Activated T-cell treated with anti-CD3 and anti-CD28 coated beads, Interleukin-2, amount 50 U/mL, for 1 hour (primary cell): Measurements from ENCODE around the gene GABPB2.

Experiments
- DNase-seq: peaks from one replicate; pipeline ENCODE4 v3.0.0-alpha.2; 2020

Gene GABPB2

GRCh38 chr1:151070474-151071276, at the start of gene GABPB2:
TSS of gene GABPB2 (plus strand) at chr1:151070761. CDS start at chr1:151088190, 17,429 bp downstream.
- peak; percentile 86 for DNase-seq

- peak; percentile 86 for DNase-seq
Measured at GRCh38 chr1:151024540-151025146, 45.9 kb upstream of the GABPB2 start.

DNA sequence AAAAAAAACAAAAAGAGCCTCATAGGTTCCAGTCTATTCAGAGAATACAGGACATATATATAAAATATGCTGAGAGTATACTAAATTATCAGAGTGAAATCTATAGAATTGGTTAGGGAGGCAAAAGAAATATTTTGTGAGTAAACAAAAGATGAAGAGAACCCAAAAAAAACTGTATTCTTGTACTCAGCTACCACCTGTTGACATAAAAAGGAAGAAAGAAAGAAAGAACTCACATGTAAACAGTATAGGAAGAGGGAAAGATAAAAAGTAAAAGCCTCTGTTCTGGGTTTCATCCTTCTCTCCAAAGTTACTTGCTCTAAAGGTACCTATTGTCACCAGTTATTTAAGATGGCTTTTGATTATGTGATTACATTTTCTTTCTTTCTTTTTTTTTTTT, 44.1 kb upstream of the GABPB2 start:
- no peak for DNase-seq

GRCh38 chr1:151032164-151032563, 38.4 kb upstream of the GABPB2 start:
- no peak for DNase-seq

DNA sequence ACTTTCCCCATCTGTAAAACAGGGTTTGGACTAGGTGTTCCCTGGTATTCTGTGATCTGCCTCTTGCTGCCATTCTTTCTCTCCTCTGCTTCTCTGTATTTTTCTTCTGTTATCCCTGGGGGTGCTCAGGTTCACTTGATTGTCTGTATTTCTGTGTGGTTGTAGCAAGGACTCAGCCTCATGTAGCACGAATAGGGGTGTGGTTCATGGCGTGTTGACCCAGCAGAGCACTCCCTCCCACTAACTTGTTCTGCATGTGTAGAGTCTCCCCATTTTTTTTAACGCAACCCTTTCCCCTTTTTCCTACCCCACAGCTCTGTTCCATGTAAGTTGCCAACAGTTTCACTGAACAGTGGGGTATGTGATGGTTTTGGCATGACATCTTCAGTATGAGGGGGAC, 35.4 kb upstream of the GABPB2 start:
- DNase-seq, result no peak

GRCh38 chr1:151036356-151036755, 34.2 kb upstream of the GABPB2 start, which contains the start of gene BNIPL:
TSS of gene BNIPL (plus strand) at chr1:151036586. CDS start at chr1:151036726, 140 bp downstream.
- no peak for DNase-seq

DNA sequence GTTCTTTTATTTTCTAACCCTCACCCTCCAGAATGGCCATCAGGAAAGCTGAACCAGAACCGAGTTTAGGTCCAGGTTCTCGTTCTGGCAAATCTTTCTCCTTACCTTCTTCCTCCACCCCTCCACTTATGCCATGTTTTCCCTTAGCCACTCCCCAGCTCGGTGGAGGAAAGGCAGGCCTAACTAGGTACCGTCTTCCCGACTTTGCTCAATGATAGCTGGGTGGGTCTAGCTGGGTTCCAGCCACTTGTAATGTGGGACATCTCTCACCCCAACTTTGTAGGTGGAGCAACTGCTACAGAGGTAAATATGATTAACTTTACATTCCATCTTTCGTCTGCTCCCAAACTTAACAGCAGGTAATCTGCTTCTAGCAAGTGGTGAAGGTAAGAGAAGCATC, 33.5 kb upstream of the GABPB2 start:
- DNase-seq, result no peak

GRCh38 chr1:151039521-151039920, 31.0 kb upstream of the GABPB2 start:
- no peak for DNase-seq

- DNase-seq, result no peak
Measured at GRCh38 chr1:151043163-151043562, 27.4 kb upstream of the GABPB2 start.

- DNase-seq, result peak; percentile 67
Measured at GRCh38 chr1:151047591-151047924, 23.0 kb upstream of the GABPB2 start, which contains the start of gene C1orf56. TSS of gene C1orf56 (plus strand) at chr1:151047751. CDS start at chr1:151047848, 97 bp downstream.

- DNase-seq, result peak; percentile 68
Measured at GRCh38 chr1:151047925-151048644, 22.5 kb upstream of the GABPB2 start.

DNA sequence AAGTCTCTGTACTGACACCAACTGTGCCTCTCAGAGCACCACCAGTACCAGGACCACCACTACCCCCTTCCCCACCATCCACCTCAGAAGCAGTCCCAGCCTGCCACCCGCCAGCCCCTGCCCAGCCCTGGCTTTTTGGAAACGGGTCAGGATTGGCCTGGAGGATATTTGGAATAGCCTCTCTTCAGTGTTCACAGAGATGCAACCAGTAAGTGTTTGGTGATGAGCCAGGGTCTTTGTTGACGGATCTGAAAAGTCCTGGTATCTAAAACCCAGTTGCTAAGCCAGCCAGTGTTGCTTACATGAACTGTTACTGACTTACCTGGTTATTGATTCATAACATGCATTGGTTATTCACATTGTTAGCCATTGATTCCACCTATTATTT, 21.9 kb upstream of the GABPB2 start:
- no peak for DNase-seq

DNA sequence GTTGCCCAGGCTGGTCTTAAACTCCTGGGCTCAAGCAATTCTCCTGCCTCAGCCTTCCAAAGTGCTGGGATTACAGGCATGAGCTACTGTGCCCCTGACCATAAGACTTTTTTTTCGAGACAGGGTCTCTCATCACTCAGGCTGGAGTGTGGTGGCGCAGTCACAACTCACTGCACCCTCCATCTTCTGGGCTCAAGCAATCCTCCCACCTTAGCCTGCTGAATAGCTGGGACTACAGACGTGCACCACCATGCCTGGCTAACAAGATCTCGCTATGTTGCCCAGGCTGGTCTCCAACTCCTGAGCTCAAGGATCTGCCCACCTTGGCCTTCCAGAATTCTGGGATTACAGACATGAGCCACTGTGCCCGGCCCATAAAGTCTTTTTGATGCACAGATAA, 21.1 kb upstream of the GABPB2 start:
- no peak for DNase-seq

DNA sequence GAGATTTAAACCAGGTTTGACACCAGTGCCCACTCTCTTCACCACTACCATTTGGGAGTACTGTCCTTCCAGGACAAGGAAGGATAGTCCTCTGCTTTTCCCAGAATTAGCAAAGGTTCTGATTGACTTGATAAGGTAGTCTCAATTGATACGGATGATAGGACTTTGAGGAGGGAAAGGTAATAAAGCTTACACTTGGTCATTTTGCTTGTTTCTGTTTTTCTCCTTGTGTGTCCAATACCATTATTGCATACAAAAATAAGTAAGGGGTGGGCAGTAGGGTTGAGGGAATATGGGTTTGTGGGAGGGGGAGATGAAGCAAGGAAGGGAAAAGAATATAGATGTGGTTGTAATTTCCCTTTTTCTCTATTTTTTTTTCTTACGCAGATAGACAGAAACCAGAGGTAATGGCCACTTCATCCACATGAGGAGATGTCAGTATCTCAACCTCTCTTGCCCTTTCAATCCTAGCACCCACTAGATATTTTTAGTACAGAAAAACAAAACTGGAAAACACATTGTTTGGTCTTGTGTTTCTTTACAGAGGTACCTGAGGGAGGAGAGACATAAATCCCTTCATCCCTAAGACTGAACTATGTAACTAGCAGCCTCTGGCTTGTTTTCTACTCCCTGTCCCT, 20.4 kb upstream of the GABPB2 start:
- no peak for DNase-seq

- no peak for DNase-seq
Measured at GRCh38 chr1:151051356-151052009, 19.1 kb upstream of the GABPB2 start.

DNA sequence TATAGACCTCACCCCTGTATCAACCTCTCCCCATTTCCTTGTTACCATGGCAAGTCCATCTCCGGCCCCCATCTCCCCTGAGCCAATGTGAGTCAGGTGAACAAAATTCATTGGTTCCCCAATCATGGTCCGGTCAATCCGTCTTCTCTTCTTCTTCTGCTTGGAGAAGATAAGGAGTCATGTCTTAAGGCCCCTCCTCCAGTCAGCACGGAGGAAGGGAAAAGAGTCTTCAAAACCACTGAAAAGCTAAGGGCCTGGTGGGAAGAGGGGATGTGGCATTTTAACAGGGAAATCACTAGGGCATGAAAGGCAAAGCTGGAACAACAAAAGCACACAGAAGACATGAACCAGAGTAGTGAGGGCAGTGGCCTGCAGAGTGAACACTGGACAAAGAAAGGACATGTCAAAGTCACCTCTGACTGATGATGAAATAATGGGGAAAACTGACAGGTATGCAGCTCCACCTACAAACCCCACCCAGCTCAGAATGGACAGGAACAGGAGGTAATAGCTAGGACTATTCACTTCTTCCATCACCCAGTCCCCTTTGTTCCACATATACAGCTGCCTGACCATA, 15.5 kb upstream of the GABPB2 start:
- DNase-seq, result no peak

DNA sequence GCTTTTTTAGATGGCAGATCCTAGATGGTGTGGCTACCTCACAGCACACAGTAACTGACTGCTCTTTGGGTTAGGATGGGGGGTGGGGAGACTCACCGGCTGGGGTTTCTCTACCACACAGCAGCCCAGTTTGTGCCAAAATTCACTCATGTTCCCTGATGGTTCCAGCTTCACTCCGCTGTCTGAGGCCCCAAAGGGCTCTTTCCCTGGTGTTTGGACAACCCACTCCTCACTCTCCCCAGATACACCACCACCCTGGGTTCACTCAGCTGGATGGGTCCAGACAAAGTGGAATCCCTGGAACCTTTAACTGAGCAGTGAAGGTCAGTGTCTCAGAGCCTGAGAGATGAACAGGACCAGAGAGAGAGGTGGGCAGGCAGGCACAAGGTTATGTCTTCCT, 15.0 kb upstream of the GABPB2 start:
- no peak for DNase-seq

DNA sequence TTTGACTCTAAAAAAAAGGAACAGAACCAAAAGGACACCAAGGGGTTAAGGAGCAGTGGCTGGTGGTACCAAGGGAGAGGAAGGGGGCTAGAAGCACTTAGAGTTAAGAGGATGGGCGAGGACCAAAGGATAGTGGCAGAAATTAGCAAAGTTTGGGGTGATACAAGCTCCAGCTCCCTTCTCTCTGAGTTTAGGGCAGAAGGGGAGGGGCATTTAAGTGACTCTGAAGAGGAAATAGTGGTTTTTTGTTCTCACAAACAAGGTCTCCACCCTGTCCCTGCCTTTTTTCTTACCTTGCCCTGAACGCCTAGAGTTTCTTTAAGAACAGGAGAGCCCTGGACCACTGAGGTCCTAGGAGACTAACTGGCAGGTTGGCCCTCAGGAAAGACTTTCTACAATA, 14.4 kb upstream of the GABPB2 start:
- no peak for DNase-seq

- peak; percentile 38 for DNase-seq
Measured at GRCh38 chr1:151058692-151059091, 11.9 kb upstream of the GABPB2 start.

DNA sequence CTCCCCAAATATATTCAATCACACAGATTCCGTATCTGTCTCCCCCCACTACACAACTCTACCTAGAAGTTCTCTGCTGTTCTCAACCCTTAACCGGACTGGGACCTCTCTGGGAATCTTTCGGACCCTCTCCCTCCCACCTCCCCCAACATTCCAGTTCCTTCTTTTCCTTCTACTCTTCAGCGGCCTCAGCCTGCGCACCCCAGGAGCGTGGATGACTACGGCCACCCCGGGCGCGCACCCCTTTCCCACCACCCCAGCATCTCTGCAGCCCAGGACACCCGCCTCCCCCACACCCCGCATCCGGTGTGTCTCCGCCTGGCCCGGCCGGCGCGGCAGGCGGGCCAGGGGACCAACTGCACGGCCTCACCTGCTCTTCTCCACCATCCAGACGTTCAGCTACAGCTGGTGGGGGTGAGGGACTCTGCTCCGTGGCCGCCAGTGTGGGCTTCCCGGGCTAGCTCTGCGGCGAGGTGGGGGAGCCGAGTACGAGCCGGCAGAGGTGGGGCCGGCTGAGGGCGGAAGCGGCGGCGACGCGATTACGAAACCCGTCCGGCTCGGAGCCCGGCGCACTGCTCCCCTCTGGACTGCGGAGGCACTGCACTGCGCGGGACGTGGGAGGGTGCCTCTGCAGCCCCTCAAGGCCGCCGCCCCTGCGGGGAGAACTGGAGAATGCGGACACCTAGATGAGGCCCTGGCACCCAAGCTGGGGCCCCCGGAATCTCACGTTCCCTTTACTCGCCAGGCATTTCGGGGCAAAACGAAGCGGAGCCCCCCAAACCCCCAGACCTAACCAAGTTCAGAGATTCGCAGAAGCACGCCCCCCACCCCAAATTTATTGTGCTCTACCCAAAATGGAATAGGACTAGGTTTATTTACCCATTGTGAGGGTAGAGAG, 11.2 kb upstream of the GABPB2 start, which contains the start of gene CDC42SE1:
TSS of gene CDC42SE1 (minus strand) at position 514 of the 898 bp plus-strand sequence. CDS start 3,892 bp downstream, outside the sequence.
- peak; percentile 84 for DNase-seq

GRCh38 chr1:151060007-151060656, 10.4 kb upstream of the GABPB2 start, which contains the start of gene MLLT11:
TSS of gene MLLT11 (plus strand) at chr1:151060397. CDS start at chr1:151067225, 6,828 bp downstream.
- peak; percentile 44 for DNase-seq
